ENCODE measurements around the gene DLG2.

Gene DLG2

GRCh38 chr11:83408946-83409345 lies 2218.2 kb downstream of the DLG2 start:
- DNase-seq, result no peak
